DOHH2 (cell line): ENCODE data around the gene TRPM2.

Experiments
- EZH2phosphoT487 ChIP-seq: fragments of 200-600 bp; sonication (generic); IDR thresholded peaks from 2 replicates; pipeline ENCODE4 v1.6.1; 2017; ENCODE audit warnings: borderline replicate concordance, mild to moderate bottlenecking, antibody characterized with exemption, low read length, moderate library complexity, mixed read lengths
- TF ChIP-seq, protein P1 (sequence below): fragments of 200-600 bp; sonication (generic); IDR thresholded peaks from one replicate; pipeline ENCODE4 v1.5.1; 2014; ENCODE audit warnings: antibody characterized with exemption, mild to moderate bottlenecking, low read depth, low read length; ENCODE audit not compliant: poor library complexity, severe bottlenecking

DNA sequence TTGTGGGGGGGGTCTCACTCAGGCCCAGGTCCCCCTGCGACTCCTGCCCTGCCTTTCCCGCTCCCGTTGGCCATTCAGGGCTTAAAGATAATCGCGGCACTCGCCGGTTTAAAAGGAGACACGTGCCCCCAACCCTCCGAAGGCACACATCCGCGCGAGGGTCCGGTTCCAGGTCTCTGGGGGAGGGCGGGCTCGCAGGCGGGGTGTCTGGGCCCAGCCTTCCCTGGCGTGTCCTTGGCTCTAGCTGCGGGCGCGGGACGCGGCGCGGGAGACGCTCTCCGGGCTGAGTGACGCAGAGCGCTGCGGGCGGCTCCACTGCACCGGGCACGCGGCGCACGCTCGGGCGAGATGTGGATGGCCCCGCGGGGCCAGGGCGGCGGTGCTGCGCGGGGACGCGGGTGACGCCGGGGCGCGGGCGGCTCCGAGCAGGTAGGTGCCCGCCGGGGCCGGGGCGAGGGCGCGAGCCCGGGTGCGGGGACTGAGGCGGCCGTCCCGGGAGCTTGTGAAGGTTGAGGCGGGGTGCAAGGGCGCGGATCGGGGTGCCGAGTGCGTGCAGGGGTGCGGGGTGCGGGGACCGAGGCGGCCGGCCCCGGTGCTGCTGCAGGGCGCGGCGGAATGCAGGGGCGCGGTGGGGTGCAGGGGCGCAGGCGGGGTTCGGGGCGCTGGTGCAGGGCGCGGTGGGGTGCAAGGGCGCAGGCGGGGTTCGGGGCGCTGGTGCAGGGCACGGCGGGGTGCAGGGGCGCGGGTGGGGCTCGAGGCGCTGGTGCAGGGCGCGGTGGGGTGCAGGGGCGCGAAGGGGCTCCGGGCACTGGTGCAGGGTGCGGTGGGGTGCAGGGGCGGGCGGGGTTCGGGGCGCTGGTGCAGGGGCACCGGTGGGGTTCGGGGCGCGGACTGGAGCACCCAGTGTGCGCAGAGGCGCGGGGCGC lies 3.3 kb upstream of the TRPM2 start:
- TF ChIP-seq, protein P1, sequence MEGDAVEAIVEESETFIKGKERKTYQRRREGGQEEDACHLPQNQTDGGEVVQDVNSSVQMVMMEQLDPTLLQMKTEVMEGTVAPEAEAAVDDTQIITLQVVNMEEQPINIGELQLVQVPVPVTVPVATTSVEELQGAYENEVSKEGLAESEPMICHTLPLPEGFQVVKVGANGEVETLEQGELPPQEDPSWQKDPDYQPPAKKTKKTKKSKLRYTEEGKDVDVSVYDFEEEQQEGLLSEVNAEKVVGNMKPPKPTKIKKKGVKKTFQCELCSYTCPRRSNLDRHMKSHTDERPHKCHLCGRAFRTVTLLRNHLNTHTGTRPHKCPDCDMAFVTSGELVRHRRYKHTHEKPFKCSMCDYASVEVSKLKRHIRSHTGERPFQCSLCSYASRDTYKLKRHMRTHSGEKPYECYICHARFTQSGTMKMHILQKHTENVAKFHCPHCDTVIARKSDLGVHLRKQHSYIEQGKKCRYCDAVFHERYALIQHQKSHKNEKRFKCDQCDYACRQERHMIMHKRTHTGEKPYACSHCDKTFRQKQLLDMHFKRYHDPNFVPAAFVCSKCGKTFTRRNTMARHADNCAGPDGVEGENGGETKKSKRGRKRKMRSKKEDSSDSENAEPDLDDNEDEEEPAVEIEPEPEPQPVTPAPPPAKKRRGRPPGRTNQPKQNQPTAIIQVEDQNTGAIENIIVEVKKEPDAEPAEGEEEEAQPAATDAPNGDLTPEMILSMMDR, result no peak
- TF ChIP-seq EZH2phosphoT487, result no peak
